Ovary (tissue), 9 donors: ENCODE measurements around the gene GTF2A1. TPM values are rescaled to one million over a fixed set of nuclear protein-coding genes. Genes with fewer than 3 reads are reported as not detected.
A peak's percentile ranks its signal among the peaks of the same experiment; 100 is the strongest.

Source experiments
- DNase-seq, 5 donors: peaks; one replicate each; pipeline ENCODE4 v3.0.0-alpha.2; 2019 to 2020
- H3K27ac ChIP-seq, 2 donors: fragments of 200-600 bp; one replicate each; pipeline versions ENCODE4 v1.5.1 to v1.8.0; 2019 to 2022
- H3K27me3 ChIP-seq: fragments of 200-600 bp; one replicate; pipeline ENCODE4 v1.8.0; 2022
- H3K36me3 ChIP-seq: fragments of 200-600 bp; sonication (generic); one replicate; pipeline ENCODE4 v1.5.1; 2019
- H3K4me1 ChIP-seq: one replicate; pipeline ENCODE4 v1.8.1; 2013; ENCODE audit warnings: mild to moderate bottlenecking, moderate library complexity; ENCODE audit not compliant: insufficient read depth
- H3K4me3 ChIP-seq: fragments of 200-600 bp; sonication (generic); one replicate; pipeline ENCODE4 v1.5.1; 2017
- H3K9me3 ChIP-seq, 2 donors: fragments of 200-600 bp in 1 of 2; sonication (generic) in 1 of 2; one replicate each; pipeline versions ENCODE4 v1.5.1 to v1.8.1; 2013 to 2019; ENCODE audit warnings: mild to moderate bottlenecking in 1 of 2, moderate library complexity in 1 of 2
- EP300 ChIP-seq: sonication (generic); formaldehyde crosslinking; IDR thresholded peaks from one replicate; pipeline ENCODE4 v1.6.1; 2017; ENCODE audit warnings: antibody characterized with exemption
- POLR2A ChIP-seq: fragments of 450-650 bp; IDR thresholded peaks from one replicate; pipeline ENCODE4 v1.6.1; 2017; ENCODE audit warnings: antibody characterized with exemption, mild to moderate bottlenecking, moderate library complexity
- WGBS, 3 donors: extraction: QIAGEN DNeasy Blood & Tissue Kit in 1 of 3; methylation state at CpG; one replicate each; pipeline versions ENCODE4 v1.1.5 to v1.1.7; 2013 to 2017; 5-methylcytosine and 5-hydroxymethylcytosine counted together
- intact Hi-C, 4 donors: fragments of 100-400 bp; cut with DNase I; formaldehyde crosslinking; loops; one replicate each; pipeline versions ENCODE4 v1.11.0 to v1.15.1; 2022 to 2023
- polyA plus RNA-seq, 2 donors: library from polyadenylated mRNA; stranded (reverse); fragments of 200-250 nt in 1 of 2; fragments of 350-450 nt in 1 of 2; fragmentation: Illumina TruSeq in 1 of 2; extraction: RNeasy Lipid Tissue Mini Kit (QIAGEN cat#74804) in 1 of 2; gene quantifications; one replicate each; pipeline ENCODE4 v1.2.3, GENCODE V29; 2013 to 2014
- total RNA-seq, 7 donors: library from RNA; depleted of rRNA in 2 of 7; stranded (reverse); fragments of >200 nt in 2 of 7; fragmentation: NEBNext Ultra II Directional in 3 of 7; extraction: Animal tissue kit (Norgen Biotek cat#: 25700) in 3 of 7; gene quantifications; one replicate each; pipeline versions ENCODE4 v1.1.0 to v1.2.4, GENCODE V29; 2016 to 2023
- TF ChIP-seq, protein P1 (sequence below), 3 donors: fragments of 450-650 bp in 2 of 3; fragments of 200-600 bp in 1 of 3; IDR thresholded peaks; one replicate each; pipeline versions ENCODE4 v1.5.1 to v1.8.0; 2016 to 2022; ENCODE audit warnings: antibody characterized with exemption in 3 of 3, mild to moderate bottlenecking in 1 of 3
- donor health status: DM: no; HTN: no; CAD: no; lungs with moderate emphysema.
- donor health status: DM: no; HTN: no; CAD: no.
- donor health status: Bipolar disorder and iron deficiency.
- donor health status: DM: yes; HTN: yes; CAD: no.
- donor health status: DM: no; HTN: no; CAD: no.
- donor health status: DM: yes; HTN: yes; CAD: no.

The GTF2A1 gene
- total and polyA plus RNA-seq, 9 donors: 10.1 to 38.4 (median 27.8) TPM

DNA sequence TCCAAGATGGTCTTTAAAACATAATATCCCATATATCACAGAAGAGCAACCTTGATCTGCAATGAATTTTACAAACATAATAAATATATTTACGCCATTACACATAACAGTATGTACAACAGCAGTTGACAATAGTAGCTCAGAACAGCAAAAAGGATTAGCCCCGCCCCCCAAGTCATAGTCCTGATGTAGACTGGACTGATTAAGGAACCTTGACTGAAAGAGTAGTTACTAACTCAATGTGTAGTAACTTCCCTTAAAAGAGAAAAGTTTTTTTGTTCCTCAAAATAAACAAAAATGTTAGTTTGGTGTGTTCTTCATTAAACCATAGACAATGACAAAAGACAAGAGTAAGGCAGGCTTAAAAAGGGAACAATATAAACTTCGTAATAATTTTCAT is 44.5 kb downstream of the GTF2A1 start:
- DNase-seq: peak in 2 of 5 donors; percentile 29 to 31
- Histone ChIP-seq H3K9me3 (no peaks in the 10 kb centered on the region), H3K4me1 (no peaks in the 10 kb centered on the region), H3K4me3 (no peak overlapping the region), H3K27ac (peak overlapping the region in 1 of 2 donors; percentile 75), H3K36me3 (no peaks in the 10 kb centered on the region), H3K27me3 (no peaks in the 10 kb centered on the region)
- TF ChIP-seq, protein P1, sequence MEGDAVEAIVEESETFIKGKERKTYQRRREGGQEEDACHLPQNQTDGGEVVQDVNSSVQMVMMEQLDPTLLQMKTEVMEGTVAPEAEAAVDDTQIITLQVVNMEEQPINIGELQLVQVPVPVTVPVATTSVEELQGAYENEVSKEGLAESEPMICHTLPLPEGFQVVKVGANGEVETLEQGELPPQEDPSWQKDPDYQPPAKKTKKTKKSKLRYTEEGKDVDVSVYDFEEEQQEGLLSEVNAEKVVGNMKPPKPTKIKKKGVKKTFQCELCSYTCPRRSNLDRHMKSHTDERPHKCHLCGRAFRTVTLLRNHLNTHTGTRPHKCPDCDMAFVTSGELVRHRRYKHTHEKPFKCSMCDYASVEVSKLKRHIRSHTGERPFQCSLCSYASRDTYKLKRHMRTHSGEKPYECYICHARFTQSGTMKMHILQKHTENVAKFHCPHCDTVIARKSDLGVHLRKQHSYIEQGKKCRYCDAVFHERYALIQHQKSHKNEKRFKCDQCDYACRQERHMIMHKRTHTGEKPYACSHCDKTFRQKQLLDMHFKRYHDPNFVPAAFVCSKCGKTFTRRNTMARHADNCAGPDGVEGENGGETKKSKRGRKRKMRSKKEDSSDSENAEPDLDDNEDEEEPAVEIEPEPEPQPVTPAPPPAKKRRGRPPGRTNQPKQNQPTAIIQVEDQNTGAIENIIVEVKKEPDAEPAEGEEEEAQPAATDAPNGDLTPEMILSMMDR (IDR thresholded peaks at IDR 0.05): no peak
- TF ChIP-seq EP300 (no peak), POLR2A (no peak)
- intact Hi-C loops: loop anchor here in 1 of 4 donors (10.0 kb wide), 1 partner anchor 181 kb away; no protein-coding TSS in a partner anchor
- 88 to 90% (median 89%) methylated on average over 3 of the region's 3 CpGs for WGBS, 3 donors

DNA sequence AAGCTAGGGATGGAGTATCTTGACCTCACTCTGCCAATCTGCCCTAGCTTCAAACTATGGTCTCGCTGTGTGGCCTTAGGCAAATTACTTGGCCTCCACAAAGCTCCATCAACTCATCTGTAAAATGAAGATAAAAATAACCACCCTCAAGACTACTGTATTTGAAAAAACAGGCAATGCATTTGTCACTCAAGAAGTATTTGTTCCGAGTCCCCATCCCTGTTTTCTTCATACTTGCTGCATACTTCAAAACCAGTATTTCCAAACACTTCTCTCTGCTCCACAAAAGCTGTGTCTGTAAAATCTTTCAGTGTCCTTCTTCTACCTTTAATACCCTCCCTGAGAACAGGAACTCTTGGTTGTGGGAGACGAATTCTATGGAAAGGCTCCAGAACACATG is 47.9 kb downstream of the GTF2A1 start:
- Histone ChIP-seq H3K27me3 (no peaks in the 10 kb centered on the region), H3K27ac (no peak overlapping the region), H3K4me1 (no peaks in the 10 kb centered on the region), H3K4me3 (no peak overlapping the region), H3K36me3 (no peaks in the 10 kb centered on the region), H3K9me3 (no peaks in the 10 kb centered on the region)
- no peak for DNase-seq
- WGBS, 3 donors: 69 to 74% (median 73%) methylated on average over 3 of the region's 3 CpGs
- no peak for TF ChIP-seq POLR2A
- intact Hi-C loops: loop anchor here in 2 of 4 donors (5.0 to 10.0 kb wide), 2 partner anchors 44 to 178 kb away; no protein-coding TSS in a partner anchor

DNA sequence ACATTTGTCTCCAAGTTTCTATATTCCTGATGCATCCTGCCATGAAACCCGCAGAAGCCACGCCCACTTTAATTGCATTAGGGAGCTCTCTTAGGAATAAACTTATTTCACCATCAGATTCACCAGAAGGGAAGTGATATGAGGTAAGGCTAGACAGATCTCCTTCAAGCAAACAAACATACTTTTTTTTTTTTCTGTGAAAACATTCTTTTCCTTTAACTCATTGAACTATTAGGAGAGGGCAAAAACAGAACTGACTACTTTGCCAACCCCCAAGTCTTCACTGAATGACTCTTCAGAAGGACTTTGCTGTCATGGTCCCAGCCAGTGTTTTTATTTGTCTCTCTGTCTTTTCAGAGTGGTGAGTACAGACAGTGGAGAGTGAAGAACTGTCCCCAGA is 48.4 kb downstream of the GTF2A1 start:
- TF ChIP-seq EP300 (no peak), POLR2A (no peak)
- TF ChIP-seq, protein P1 (IDR thresholded peaks at IDR 0.05): no peak
- 81 to 89% (median 89%) methylated on average over 2 of the region's 2 CpGs for WGBS, 3 donors
- no peaks in the 10 kb centered on the region for H3K27me3 ChIP-seq
- intact Hi-C loops: loop anchor here in 2 of 4 donors (5.0 to 10.0 kb wide), 2 partner anchors 45 to 178 kb away; no protein-coding TSS in a partner anchor
- no peak for DNase-seq
- no peaks in the 10 kb centered on the region for H3K9me3 ChIP-seq
- no peak overlapping the region for H3K4me3 ChIP-seq
- H3K36me3 ChIP-seq: no peaks in the 10 kb centered on the region
- no peaks in the 10 kb centered on the region for H3K4me1 ChIP-seq
- no peak overlapping the region for H3K27ac ChIP-seq

DNA sequence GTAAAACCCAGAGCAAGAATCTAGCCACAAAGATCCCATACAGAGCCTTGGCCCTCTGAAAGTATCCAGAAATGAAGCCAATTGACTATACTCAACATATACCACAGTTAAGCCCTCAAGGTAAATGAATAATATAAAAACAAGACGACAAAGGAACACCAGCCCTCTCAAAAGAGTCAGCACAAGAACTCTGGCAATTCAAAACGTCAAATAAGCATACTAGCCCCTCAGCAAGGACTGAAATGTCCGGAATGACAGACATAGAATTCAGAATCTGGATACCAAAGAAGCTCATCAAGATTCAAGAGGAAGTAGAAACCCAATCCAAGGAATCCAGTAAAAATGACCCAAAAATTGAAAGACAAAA is 49.9 kb downstream of the GTF2A1 start:
- TF ChIP-seq EP300: no peak
- TF ChIP-seq POLR2A: no peak
- TF ChIP-seq, protein P1 (IDR thresholded peaks at IDR 0.05): no peak
- peak overlapping the region; percentile 87 to 93 for H3K27ac ChIP-seq
- DNase-seq: no peak
- WGBS, 3 donors: 10 to 14% (median 11%) methylated on average over 3 of the region's 3 CpGs
- no peaks in the 10 kb centered on the region for H3K9me3 ChIP-seq
- no peaks in the 10 kb centered on the region for H3K36me3 ChIP-seq
- no peaks in the 10 kb centered on the region for H3K27me3 ChIP-seq
- intact Hi-C loops: loop anchor here in 2 of 4 donors (5.0 to 10.0 kb wide), 2 partner anchors 46 to 176 kb away; no protein-coding TSS in a partner anchor
- H3K4me1 ChIP-seq: no peaks in the 10 kb centered on the region
- peak overlapping the region; percentile 49 for H3K4me3 ChIP-seq

DNA sequence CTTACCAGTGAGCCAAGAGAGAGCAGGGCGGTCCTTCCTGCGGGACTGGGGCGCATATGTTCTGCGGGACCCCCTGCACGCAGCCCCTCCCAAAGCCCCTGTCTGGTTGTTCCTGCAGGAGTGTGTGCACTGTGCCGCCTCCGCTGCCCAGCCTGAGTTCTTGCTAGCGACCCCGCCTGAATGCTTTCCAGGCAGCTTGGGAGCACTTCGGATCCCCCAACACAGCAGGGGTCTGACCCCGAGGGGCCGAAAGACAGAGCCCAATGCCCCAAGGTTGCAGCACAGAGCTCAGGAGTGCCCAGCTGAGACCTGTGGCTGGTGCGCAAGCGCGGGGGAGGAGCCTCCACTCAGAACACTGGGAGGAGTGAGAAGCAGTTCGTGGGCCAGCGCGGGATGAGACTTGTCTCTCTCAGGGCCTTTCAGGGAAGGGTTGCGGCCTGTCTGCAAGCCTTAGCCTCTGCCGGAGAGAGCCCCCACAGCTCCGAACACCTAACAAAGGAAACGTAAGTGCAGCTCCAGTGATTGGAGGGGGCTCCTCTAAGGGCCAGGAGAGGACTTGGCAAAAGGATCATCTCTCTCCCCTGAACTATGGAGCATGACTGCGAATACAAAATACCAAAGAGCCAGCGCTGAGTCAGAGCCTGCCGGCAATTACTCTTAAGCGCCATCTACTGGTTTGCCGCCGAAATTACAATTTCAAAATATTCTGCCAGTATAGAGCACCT is 50.5 kb downstream of the GTF2A1 start:
- 0 to 1% (median 1%) methylated on average over 28 of the region's 28 CpGs for WGBS, 3 donors
- TF ChIP-seq POLR2A: peak; percentile 84
- no peak for TF ChIP-seq EP300
- TF ChIP-seq, protein P1 (IDR thresholded peaks at IDR 0.05): peak; percentile 76 to 98 (median 84)
- Histone ChIP-seq H3K9me3 (no peaks in the 10 kb centered on the region), H3K27ac (peak overlapping the region; percentile 87 to 93), H3K4me1 (no peaks in the 10 kb centered on the region), H3K36me3 (no peaks in the 10 kb centered on the region), H3K27me3 (no peaks in the 10 kb centered on the region), H3K4me3 (peak overlapping the region; percentile 49)
- intact Hi-C loops: loop anchor here in 2 of 4 donors (5.0 to 10.0 kb wide), 2 partner anchors 47 to 175 kb away; no protein-coding TSS in a partner anchor
- DNase-seq: peak; percentile 90 to 92 (median 91)
